GM12801 (cell line): Measurements from ENCODE around the gene CNMD.

Experiments used
- CTCF ChIP-seq: IDR thresholded peaks from one replicate; pipeline ENCODE4 v1.5.1; 2011; ENCODE audit warnings: control low read depth; ENCODE audit not compliant: insufficient read length; ENCODE audit errors: extremely low read depth

CNMD gene

GRCh38 chr13:52744842-52745375 is 5.3 kb upstream of the CNMD start:
- TF ChIP-seq CTCF = no peak

- TF ChIP-seq CTCF = no peak
Observed at GRCh38 chr13:52743988-52744387, 4.4 kb upstream of the CNMD start.

GRCh38 chr13:52743569-52743968 is 3.9 kb upstream of the CNMD start:
- no peak for TF ChIP-seq CTCF

GRCh38 chr13:52738719-52739467 is 727 bp downstream of the CNMD start:
- no peak for TF ChIP-seq CTCF

GRCh38 chr13:52737965-52738364 is 1.7 kb downstream of the CNMD start:
- TF ChIP-seq CTCF = no peak

GRCh38 chr13:52737451-52737850 is 2.2 kb downstream of the CNMD start:
- TF ChIP-seq CTCF = no peak

- TF ChIP-seq CTCF = no peak
Observed at GRCh38 chr13:52736891-52737290, 2.7 kb downstream of the CNMD start.
